MCF 10A (cell line): ENCODE measurements around the gene CMTM7. TPM values are rescaled to one million over a fixed set of nuclear protein-coding genes. Genes with fewer than 3 reads are reported as not detected.

Experiments used
- BruUV-seq: library from RNA; stranded (reverse); fragments of 400-500 nt; replicated peaks from 2 replicates; lab custom pipeline; 2021; lab: Mats Ljungman, UMichigan
- CTCF ChIA-PET: fragments of 300-600 bp; sonication (Branson Sonifier 250); formaldehyde crosslinking; extraction: SDS; loops from one replicate; lab custom pipeline; 2021; ENCODE audit warnings: antibody characterized with exemption, inconsistent platforms; lab: Yijun Ruan, JAX
- POLR2A ChIA-PET: fragments of 300-600, 350-650 bp; sonication (Branson Sonifier 250); formaldehyde crosslinking; extraction: SDS; loops from one replicate; lab custom pipeline; 2020; ENCODE audit warnings: antibody characterized with exemption, inconsistent platforms; lab: Yijun Ruan, JAX
- DNase-seq: peaks from one replicate; pipeline ENCODE4 v3.0.0-alpha.2; 2018; ENCODE audit not compliant: unreplicated experiment
- H3K27ac Mint-ChIP-seq: one replicate; pipeline ENCODE4 v1.8.0; 2022; ENCODE audit warnings: mild to moderate bottlenecking, low read depth, mixed read lengths; ENCODE audit not compliant: unreplicated experiment
- H3K27me3 Mint-ChIP-seq: one replicate; pipeline ENCODE4 v1.8.0; 2022; ENCODE audit warnings: mixed read lengths; ENCODE audit not compliant: insufficient read depth, unreplicated experiment
- H3K36me3 Mint-ChIP-seq: one replicate; pipeline ENCODE4 v1.8.0; 2022; ENCODE audit warnings: mild to moderate bottlenecking, moderate library complexity, mixed read lengths; ENCODE audit not compliant: insufficient read depth, unreplicated experiment
- H3K4me1 Mint-ChIP-seq: one replicate; pipeline ENCODE4 v1.8.0; 2022; ENCODE audit warnings: mixed read lengths; ENCODE audit not compliant: insufficient read depth, unreplicated experiment
- H3K4me3 Mint-ChIP-seq: one replicate; pipeline ENCODE4 v1.8.0; 2022; ENCODE audit warnings: mild to moderate bottlenecking, moderate library complexity, mixed read lengths; ENCODE audit not compliant: unreplicated experiment
- H3K9me3 Mint-ChIP-seq: one replicate; pipeline ENCODE4 v1.8.0; 2022; ENCODE audit warnings: mixed read lengths; ENCODE audit not compliant: unreplicated experiment
- intact Hi-C: fragments of 100-400 bp; cut with micrococcal nuclease; formaldehyde crosslinking; loops from 2 replicates; pipeline ENCODE4 v1.14.1; 2022
- total RNA-seq: library from RNA; stranded (reverse); gene quantifications from 2 replicates; pipeline ENCODE4 v1.2.3, GENCODE V29; 2022
- TF ChIP-seq, protein P1 (sequence below): fragments of 200-600 bp; IDR thresholded peaks from one replicate; pipeline ENCODE4 v1.8.0; 2022; ENCODE audit warnings: antibody characterized with exemption, mild to moderate bottlenecking; ENCODE audit not compliant: unreplicated experiment

CMTM7 gene
- total RNA-seq, 1 experiment from 2014 or later = 14.3 TPM

DNA sequence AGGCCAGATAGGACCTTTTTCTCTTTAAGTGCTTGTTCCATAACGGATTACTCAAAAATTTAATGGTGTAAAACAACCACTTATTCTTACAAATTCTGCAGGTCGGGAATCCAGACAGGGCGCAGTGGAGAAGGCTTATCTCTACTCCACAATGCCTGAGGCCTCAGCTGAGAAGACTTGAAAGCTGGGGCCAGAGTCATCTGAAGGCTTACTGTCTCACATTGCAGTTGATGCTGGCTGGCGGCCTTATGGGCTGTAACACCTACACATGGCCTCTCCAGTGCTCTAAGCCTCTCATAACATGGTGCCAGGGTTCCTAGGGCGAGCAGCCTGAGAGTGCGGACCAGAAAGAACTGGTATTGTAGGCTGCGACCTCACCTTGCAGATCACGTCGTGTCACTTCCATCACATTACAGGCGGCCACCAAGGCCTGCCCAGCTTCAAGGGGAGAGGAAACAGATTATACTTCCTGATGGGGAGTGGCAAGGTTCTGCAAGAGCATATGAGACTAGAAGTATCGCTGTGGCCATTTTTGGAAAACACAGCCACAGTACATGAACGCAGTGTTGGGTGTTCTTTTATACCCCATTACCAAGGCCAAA is 32.4 kb downstream of the CMTM7 start:
- H3K4me3 Mint-ChIP-seq = no peak overlapping the region
- BruUV-seq = no TSS peak
- H3K27me3 Mint-ChIP-seq = no peaks in the 10 kb centered on the region
- intact Hi-C loops = loop anchor here (2.0 kb wide), 1 partner anchor 45 kb away; no protein-coding TSS in a partner anchor
- CTCF ChIA-PET = interaction anchor here (0.6 to 4.9 kb wide), 10 partner anchors 14 to 247 kb away, joined by 3 to 38 read pairs (median 4); no protein-coding TSS in a partner anchor
- no peak overlapping the region for H3K27ac Mint-ChIP-seq
- H3K9me3 Mint-ChIP-seq = no peaks in the 10 kb centered on the region
- no peaks in the 10 kb centered on the region for H3K36me3 Mint-ChIP-seq
- no peak for DNase-seq
- POLR2A ChIA-PET = interaction anchor here (0.6 to 3.6 kb wide), 6 partner anchors 8 to 1006 kb away, joined by 3 to 11 read pairs (median 4); partner anchors contain the start of gene CMTM7
- peaks cover 28% of the 10 kb centered on the region for H3K4me1 Mint-ChIP-seq
- TF ChIP-seq, protein P1, sequence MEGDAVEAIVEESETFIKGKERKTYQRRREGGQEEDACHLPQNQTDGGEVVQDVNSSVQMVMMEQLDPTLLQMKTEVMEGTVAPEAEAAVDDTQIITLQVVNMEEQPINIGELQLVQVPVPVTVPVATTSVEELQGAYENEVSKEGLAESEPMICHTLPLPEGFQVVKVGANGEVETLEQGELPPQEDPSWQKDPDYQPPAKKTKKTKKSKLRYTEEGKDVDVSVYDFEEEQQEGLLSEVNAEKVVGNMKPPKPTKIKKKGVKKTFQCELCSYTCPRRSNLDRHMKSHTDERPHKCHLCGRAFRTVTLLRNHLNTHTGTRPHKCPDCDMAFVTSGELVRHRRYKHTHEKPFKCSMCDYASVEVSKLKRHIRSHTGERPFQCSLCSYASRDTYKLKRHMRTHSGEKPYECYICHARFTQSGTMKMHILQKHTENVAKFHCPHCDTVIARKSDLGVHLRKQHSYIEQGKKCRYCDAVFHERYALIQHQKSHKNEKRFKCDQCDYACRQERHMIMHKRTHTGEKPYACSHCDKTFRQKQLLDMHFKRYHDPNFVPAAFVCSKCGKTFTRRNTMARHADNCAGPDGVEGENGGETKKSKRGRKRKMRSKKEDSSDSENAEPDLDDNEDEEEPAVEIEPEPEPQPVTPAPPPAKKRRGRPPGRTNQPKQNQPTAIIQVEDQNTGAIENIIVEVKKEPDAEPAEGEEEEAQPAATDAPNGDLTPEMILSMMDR = no peak

DNA sequence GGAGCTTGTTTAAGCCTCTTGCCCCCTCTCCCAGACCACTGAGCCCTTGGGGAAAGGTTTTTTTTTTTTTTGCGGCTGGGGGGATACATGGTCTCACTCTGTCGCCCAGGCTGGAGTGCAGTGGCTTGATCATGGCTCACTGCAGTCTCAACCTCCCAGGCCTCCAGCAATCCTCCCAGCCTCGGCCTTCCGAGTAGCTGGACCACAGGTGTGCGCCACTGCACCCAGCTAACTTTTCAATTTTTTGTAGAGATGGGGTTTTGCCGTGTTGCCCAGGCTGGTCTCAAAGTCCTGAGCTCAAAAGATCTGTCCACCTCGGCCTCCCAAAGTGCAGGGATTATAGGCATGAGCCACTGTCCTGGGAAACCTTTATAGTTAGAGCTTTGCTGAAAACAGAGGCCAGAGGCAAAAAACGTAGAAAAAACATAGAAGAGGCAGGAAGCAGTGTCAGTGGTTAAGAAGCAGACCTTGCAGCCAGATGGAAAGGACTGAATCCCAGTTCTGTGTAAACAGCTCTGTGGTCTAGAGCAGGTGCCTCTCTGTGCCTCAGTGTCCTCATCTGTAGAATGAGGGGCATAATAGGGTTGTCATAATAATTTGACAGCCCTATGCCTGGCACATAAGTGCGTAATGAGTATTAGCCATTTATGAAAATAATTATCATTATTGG is 33.1 kb downstream of the CMTM7 start:
- H3K27ac Mint-ChIP-seq = no peak overlapping the region
- CTCF ChIA-PET = interaction anchor here (0.6 to 4.9 kb wide), 11 partner anchors 13 to 1210 kb away, joined by 3 to 38 read pairs (median 4); no protein-coding TSS in a partner anchor
- no peak overlapping the region for H3K4me3 Mint-ChIP-seq
- H3K36me3 Mint-ChIP-seq = no peaks in the 10 kb centered on the region
- POLR2A ChIA-PET = interaction anchor here (0.7 to 1.5 kb wide), 4 partner anchors 13 to 46 kb away, joined by 3 to 4 read pairs (median 4); no protein-coding TSS in a partner anchor
- BruUV-seq = no TSS peak
- H3K9me3 Mint-ChIP-seq = no peaks in the 10 kb centered on the region
- H3K4me1 Mint-ChIP-seq = peaks cover 26% of the 10 kb centered on the region
- no peak for DNase-seq
- intact Hi-C loops = no loop called here
- no peaks in the 10 kb centered on the region for H3K27me3 Mint-ChIP-seq
- TF ChIP-seq, protein P1 = no peak

DNA sequence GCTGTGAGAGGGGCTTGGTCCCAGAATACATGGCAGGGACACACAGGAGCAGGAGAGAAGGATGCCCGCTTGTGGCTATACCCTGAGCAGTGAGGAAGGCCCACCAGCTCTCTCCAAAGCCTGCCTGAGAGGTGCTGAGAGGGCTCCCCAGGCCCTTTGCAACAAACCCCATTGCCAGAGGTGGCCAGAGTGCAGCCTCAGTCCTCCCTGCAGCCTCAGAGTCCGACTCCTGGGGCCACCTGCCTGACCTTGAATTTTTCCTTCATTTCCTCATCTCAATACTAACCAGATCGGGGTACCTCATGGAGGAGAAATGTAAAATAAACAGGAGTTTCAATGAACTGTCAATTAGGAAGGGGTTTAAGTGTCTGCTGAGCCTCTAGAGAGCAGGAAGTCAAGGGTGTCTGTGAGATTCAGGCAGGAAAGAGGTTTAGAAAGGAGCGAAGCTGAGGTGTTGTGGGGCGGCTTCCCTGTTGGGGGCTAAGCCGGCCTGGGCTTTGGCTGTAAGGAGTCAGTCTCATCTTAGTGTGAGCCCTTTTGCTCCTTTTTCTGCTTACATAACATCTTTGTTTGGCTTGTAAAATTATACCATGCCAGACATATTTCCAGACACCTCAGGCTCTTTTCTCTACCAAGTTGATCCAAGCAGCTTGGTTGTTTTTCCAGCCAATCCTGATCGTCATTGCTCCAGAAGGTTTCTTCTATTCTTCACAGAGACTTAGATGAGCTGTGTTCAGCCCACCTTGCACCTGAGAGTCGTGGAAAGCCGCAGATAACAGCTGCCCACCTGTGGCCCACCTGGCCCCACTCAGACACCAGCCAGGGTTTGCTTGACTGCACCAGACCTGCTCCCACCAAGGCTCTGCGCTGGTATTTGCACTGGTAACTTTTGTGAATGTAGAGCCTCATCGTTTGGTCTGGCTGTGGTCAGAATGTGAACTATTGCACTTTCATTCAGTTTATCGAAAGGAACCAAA is 36.7 kb downstream of the CMTM7 start:
- intact Hi-C loops = no loop called here
- Mint-ChIP-seq H3K4me1 (peaks cover 9% of the 10 kb centered on the region), H3K36me3 (no peaks in the 10 kb centered on the region), H3K27ac (no peak overlapping the region), H3K9me3 (no peaks in the 10 kb centered on the region), H3K27me3 (no peaks in the 10 kb centered on the region), H3K4me3 (no peak overlapping the region)
- ChIA-PET POLR2A (interaction anchor here (2.0 kb wide), 1 partner anchor 12 kb away, joined by 5 read pairs; no protein-coding TSS in a partner anchor), CTCF (interaction anchor here (1.0 to 1.3 kb wide), 3 partner anchors 12 to 53 kb away, joined by 3 to 4 read pairs (median 3); no protein-coding TSS in a partner anchor)
- TF ChIP-seq, protein P1 = no peak
- no TSS peak for BruUV-seq
- DNase-seq = no peak
